ENCODE results near the gene CAMK2A.

CAMK2A gene

GRCh38 chr5:150313921-150314716 lies 24.5 kb upstream of the CAMK2A start:
- DNase-seq = no peak

GRCh38 chr5:150313501-150313900 lies 23.9 kb upstream of the CAMK2A start:
- no peak for DNase-seq

GRCh38 chr5:150312518-150312917 lies 22.9 kb upstream of the CAMK2A start:
- no peak for DNase-seq

GRCh38 chr5:150311015-150311692 lies 21.6 kb upstream of the CAMK2A start:
- DNase-seq = no peak

- DNase-seq = no peak
These were observed 20.7 kb upstream of the CAMK2A start for GRCh38 chr5:150310246-150310645.

- no peak for DNase-seq
These were observed 20.3 kb upstream of the CAMK2A start for GRCh38 chr5:150309886-150310239.

- no peak for DNase-seq
These were observed 19.7 kb upstream of the CAMK2A start for GRCh38 chr5:150309101-150309885.

- no peak for DNase-seq
These were observed 18.2 kb upstream of the CAMK2A start for GRCh38 chr5:150307617-150308426.

GRCh38 chr5:150306775-150307174 lies 17.2 kb upstream of the CAMK2A start:
- no peak for DNase-seq

- no peak for DNase-seq
These were observed 16.0 kb upstream of the CAMK2A start for GRCh38 chr5:150305557-150305956.

GRCh38 chr5:150305095-150305494 lies 15.5 kb upstream of the CAMK2A start:
- no peak for DNase-seq

GRCh38 chr5:150304481-150305081 lies 15.0 kb upstream of the CAMK2A start:
- DNase-seq = no peak

- no peak for DNase-seq
These were observed 14.2 kb upstream of the CAMK2A start for GRCh38 chr5:150303660-150304386.

- DNase-seq = no peak
These were observed 13.6 kb upstream of the CAMK2A start for GRCh38 chr5:150303070-150303615.

- DNase-seq = no peak
These were observed 12.9 kb upstream of the CAMK2A start, which contains the start of gene ARSI for GRCh38 chr5:150302301-150303069. Gene ARSI, minus strand, starts transcription at chr5:150302905. Its CDS starts 532 bp downstream, at chr5:150302373.

- no peak for DNase-seq
These were observed 12.3 kb upstream of the CAMK2A start for GRCh38 chr5:150301901-150302300.

- no peak for DNase-seq
These were observed 11.6 kb upstream of the CAMK2A start for GRCh38 chr5:150301170-150301505.

- no peak for DNase-seq
These were observed 11.1 kb upstream of the CAMK2A start for GRCh38 chr5:150300496-150301169.

- no peak for DNase-seq
These were observed 10.2 kb upstream of the CAMK2A start for GRCh38 chr5:150299571-150300327.

Measured in CD4-positive, alpha-beta T cell treated with Interleukin-4 for 4 hours (primary cell).